Cerebellar nuclear complex (tissue), 1 donor: Measurements from ENCODE around the gene ZNF521.

Experiments used
- DNase-seq, 2 experiments: peaks; one replicate each; lab custom pipeline; 2025; lab: John Stamatoyannopoulos, UW

ZNF521 gene

DNA sequence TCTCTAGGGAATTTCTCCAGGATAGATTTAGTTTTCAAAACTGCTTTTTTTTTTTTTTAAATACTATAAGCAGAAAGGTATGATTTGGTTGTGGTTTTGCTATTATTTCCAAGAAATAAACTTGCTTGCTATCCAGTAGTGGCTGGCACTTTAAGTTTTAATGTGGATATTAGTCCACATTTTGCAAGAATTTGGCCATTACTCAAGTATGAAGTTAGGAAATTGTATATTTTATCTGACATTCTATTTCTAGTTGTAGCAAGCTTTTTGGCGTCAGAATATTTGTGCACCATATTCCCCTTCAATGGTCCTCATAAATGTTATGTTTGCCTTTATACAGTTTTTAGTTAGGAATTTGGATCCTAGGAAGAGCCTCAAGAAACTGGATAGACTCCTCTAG is 226.3 kb downstream of the ZNF521 start:
- DNase-seq, result no peak

DNA sequence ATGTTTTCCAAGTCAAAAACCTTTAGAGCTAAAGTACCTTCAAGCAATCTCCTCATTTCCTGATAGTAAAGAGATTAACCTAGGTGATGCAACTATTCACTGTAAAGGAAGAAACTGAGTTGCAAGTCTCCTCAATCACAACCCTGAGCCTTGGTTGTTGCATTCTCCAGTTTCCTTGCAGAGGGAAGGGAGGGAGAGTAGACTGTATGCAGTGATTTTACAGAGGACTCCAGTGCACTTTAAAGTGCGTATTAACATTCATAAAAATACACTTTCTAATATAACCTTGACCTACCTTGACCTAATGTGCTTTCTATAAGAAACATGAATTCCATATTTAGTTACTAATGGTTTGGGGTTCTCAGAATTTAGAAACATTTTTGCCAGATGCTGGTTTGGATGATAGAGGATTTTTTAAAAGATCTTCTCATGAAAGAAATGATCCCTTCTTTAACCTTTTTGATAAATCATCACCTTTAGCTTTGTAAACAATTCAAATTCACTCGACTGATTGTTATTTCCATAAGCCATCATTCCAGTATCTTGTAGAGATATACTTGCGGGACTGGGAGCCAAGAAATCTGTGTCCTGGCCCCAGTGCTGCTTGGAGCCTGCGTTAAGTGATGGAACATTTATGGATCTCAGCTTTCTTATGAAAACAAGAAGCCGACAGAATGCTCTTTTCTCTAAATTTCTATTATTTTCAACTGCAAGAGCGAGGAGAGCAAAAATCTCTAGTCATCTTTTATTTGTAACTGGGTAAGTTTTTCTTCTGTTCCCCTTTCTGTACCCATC is 228.3 kb downstream of the ZNF521 start:
- no peak for DNase-seq

DNA sequence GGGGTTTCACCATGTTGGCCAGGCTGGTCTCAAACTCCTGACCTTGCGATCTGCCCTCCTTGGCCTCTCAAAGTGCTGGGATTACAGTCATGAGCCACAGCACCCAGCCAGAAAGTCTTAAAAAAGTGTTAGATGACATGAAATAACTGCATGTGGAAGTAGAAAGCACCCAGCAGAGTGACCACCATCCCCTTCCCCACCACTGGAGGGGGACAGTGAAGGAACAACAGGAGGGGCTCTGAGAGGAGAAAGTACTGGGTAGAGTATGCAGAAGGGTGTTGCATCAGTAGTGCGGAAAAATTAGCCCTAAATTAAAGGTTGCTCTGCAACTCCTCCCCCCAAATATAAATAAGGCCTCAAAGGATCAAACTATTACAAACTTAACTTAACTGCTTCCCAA is 230.5 kb downstream of the ZNF521 start:
- DNase-seq, result no peak

DNA sequence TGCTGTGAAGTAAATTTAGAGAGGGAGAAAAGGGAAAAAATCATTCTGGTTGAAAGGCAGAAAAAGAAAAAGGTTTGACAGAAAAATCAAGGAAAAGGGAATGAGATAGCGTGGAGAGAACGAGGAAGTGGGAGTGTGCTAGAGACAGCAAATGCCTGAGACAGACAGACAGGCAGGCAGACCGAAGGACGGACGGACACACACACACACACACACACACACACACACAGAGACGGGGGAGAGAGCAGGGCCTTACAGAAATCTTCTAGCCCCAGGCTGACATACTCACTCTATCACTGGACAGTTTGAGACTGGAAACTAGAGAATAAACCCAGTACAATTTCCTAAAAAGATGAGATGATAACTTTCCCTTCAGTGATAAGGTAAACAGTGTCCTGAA is 238.4 kb downstream of the ZNF521 start:
- DNase-seq, result no peak

DNA sequence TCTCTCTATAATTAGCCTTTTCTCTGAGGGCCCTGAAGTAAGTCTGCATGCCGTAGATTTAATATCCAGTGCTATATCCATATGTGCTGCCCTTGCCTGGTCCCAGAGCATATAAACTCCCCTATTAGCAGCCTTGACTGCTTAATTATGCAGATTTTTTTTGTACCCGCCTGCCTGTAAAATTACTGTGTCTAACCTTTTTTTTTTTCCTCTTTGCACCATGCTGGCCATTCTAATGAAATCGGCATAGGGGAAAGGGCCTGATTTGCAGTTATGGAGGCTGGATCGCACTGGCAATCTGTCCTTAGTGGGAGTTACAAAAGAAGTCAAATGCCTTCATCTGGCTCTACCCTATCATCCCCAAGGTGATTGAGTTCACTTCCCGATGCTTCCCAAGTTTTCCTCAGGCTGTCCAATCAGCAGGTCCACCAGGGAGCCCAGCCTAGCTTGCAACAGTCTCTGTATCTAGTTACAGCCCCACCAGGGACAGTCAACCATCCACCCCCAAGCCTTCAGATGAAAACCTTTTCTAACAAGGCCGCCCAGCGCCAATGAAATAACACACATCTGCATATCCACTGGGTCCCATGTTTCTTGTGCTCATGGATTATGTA is 239.0 kb downstream of the ZNF521 start:
- DNase-seq, result no peak

DNA sequence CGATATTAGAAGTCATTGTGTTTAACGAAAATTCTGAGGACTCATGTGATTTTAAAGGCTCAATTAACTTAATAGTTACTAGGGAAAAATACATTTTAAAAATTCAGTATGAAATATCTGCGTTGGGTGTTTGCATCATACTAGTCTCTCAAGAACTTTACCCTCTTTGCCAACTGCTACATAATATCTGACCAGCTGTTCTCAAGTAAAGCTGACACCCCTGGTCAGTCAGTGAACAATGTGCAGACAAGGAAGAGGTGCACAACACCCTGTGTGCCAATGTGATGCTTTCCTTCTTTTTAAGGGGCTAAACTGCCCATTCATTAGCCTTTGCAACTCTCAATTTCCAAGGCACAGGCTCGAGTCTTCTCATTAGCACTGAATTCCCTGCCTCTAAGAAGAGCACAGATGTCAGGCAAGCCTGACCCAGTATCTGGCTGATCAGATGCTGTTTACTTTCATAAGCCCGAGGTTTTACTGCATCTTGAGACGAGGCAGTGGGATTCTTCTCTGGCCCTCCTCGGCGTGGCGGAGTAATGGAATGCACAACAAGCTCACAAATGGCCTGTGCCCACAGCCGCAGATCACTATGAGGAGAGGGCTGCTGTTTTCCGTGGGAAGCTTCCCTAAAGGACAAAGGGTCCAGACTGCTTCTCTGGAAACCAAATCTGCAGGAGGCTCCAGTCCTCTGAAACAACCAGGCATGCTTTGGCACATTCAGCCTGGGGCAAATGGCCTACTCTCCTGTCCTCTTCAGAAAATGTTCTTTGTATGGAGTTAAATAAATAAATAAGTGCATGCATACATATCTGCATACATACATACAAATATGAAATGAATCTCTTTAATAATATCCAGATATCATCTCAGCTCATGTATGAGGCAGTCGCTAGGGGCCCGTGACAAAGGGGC is 240.3 kb downstream of the ZNF521 start:
- no peak for DNase-seq

DNA sequence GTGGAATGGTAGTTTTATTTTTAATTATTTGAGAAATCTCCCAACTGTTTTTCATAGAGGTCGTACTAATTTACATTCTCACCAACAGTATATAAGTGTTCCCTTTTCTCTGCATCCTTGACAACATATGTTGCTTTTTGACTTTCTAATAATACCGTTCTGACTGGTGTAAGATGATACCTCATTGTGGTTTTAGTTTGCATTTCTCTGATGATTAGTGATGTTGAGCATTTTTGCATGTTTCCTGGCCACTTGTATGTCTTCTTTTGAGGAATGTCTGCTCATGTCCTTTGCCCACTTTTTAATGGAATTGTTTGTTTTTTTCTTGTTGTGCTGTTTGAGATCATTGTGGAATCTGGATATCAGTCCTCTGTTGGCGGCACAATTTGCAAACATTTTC is 242.5 kb downstream of the ZNF521 start:
- no peak for DNase-seq

DNA sequence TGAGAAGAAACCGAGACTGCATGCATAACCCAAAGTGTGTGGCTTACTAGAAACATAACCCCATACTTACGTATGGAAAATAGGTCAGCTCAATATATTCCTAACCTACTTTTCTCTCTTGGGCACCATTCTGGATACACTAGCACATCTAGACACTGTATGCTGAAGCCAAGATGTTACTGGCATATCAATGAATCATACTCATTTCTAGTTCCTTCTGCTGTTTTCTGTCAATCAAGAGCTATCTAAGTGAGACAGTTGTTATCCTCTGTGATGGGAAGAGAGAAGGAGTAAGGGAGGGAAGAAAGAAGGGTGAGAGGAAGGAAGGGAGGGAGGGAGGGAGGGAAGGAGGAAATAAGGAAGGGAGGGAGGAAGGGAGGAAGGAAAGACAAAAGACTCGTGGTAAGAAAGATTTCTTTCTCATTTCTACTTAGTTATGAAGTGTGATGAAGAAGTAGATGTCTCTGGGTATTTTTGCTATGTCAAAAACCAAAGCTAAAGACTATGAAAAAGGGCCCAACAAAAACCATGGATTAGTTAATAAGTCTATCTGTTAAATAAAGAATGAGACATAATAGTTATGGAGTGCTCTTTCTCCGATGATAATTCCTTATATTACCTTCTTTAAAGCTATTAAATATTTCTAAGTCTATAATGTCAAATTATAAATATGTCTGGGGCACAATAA is 248.4 kb downstream of the ZNF521 start:
- DNase-seq, result no peak

DNA sequence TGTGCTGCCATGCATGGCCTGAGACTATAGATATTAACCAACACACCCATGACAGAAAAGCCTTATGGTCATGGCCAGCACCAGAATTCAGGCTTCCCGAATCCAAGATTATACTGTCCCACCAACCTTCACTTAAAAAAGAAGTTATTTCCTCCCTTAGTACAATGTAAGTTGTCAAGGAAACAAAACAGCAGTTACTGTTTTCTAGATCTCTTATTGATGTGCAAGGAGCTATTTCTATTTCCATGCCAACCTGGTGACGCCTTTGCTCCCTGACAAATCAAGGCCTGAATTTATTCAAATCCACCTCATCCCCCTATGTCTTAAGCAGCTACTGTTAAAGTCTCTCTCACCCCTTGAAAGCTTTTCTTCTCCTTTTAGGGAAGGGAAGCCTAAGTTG is 249.3 kb downstream of the ZNF521 start:
- DNase-seq, result no peak

DNA sequence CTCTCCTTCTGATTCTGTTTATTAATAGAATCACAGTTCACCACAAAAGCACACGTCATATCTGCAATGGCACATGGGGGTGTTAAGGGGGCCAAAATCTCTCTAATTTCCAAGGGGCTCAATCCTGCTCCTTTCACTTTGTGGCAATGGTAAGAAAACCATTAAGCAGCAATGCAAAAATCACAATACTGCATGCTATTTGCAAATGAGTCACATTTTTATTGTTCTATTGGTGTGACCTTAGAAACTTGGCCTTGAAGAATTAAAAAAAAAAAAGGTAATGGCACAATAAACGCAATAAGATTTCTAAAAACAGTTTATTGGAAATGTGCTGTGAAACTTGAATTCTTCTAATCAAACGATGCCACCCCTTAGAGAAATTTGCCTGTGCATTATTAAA is 251.5 kb downstream of the ZNF521 start:
- DNase-seq, result no peak

DNA sequence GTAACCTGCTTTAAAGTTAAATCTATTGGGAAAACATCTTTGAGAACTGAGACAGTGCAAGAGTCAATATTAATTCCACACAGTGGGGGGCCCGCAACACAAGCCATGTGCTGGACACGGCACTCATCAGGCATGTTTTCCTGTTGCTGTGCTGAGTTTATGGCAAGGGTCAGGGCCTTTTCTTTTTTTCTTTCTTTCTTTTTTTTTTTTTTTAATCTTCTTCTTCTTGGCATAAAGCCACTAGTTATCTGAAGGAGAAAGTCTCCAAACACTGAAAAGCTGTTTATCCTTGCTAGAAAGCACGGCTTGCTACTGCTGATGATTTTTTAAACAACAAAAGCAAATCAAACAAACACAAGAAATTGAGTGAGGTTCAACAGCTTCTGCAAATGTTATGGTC is 252.1 kb downstream of the ZNF521 start:
- DNase-seq, result no peak

DNA sequence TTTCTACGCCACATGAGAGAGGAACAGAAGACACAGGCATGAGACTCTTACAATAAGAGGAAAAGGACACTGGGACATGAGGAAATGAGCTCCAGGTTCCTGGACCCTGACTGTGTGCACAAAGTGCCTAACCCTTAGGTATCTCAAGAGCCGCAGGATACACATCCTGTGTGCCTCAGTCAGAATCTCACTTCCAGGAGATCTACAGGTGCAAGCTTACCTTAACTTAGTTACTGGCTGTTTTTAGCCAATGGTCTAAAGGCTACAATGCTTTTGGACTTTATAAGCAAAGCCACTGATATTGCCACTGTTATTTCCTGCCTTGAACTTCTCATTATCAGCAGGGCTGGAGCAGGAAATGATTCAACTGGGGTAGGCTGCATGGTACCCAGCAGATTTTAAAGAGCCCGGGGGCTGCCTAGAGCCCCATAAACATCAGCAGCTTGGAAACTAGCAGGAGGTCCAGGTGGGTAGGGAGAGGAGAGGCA is 254.4 kb downstream of the ZNF521 start:
- peak in 1 of 2 experiments; percentile 71 for DNase-seq

DNA sequence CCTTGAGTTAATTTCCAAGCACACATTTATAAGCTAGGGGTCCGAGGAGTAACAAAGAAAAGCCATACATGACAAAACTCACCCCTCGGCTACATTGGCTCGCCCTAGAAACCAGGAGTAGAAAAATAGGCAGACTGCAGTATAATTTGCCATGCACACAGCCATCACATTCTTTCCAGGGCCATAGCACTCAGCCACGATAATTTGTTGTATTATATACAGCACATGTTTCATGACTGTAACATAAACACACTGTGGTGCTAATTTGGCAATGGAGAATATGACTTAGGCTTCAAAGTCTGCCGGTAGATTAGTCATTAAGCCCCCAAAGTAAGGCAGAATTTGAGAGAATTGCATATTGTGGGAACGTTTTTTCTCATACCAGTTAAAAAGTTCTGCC is 254.9 kb downstream of the ZNF521 start:
- DNase-seq, result no peak

DNA sequence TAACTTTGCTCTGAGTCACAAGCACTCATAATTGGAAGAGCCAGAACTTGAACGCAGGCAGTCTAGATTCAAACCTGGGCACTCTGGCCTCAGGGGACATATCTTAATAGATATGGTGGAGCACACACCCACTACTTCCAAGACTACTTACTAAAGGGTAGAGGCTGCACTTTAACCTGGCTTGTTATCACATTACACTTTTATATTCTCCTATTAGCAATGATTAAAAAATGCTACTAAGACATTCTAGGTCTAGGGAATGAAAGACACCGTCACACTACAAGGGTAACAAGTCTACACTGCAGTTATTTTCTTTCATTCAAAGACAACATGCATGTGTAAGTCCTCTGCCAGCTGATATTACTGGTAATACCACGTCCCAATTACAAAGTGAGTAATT is 258.8 kb downstream of the ZNF521 start:
- no peak for DNase-seq

DNA sequence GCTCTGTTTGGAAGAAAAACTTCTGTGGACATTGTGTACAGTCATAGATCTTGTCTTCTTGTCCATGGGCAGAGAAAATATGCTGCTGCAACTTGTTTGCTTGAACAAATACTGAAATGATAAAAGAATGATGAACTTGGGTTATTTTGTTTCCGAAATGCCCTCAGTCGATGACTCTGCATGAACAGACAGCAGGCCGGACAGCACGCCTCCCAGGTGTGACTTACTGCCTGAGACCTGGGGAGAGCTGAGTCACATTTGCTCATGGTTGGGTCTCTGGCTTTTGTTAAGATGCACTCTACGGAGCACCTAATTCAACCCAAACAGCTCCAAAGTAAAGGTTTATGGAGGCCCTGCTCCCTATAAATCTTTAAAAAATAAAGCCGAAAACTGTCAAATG is 262.5 kb downstream of the ZNF521 start:
- no peak for DNase-seq

DNA sequence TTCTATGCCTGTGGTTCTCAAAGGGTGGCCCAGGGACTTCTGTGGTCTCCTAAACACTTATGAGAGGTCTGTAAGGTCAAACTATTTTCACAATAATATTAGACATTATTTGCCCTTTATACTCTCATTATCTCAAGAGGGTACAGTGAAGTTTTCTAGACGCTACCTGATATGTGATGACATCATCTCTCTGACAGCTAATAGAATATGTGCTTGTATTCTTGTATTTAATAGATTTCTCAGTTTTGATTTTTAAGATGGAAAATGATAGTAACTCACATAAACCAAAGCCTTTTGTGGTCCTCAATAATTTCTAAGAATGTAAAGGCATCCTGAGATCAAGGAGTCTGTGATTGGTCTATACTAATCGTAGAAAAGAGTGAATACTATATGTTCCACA is 265.1 kb downstream of the ZNF521 start:
- no peak for DNase-seq

DNA sequence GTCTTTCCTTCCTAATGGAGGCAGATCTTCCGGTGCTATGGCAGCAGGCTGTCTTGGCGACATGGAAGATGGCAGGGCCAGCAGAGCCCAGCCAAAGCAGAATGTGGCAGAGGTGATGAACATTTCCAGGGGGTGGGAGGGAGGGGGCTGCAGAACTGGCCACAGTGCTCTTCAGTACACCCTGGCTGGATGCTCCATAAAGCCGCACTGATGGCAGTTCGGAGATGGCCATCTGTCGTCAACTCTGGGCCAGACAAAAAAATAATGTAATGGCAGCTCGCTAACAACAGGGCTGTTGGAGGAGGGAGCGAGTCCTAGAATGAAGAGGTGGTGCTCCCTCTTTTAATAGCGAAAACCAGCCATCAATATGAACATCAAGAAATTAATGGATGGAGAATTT is 271.0 kb downstream of the ZNF521 start:
- DNase-seq, result peak in 1 of 2 experiments; percentile 61

DNA sequence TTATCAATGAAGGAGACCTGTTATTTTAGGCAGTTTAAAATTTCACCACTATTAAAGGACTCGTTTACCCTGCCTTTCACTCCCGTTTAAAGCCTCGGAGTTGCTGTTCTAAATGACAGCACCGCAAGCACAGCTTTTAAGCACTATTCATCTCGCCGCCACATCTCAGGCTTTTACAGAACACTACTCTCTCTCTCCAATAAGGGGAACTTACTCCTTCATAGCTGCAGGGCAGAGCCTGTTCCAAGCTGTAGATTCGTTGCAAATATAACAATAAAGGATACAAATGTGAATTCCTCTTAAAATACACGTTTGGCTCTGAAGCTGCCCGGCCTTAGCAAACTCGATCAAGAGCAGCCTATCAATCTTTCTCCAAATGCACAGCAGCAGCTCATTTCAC is 271.8 kb downstream of the ZNF521 start:
- no peak for DNase-seq

DNA sequence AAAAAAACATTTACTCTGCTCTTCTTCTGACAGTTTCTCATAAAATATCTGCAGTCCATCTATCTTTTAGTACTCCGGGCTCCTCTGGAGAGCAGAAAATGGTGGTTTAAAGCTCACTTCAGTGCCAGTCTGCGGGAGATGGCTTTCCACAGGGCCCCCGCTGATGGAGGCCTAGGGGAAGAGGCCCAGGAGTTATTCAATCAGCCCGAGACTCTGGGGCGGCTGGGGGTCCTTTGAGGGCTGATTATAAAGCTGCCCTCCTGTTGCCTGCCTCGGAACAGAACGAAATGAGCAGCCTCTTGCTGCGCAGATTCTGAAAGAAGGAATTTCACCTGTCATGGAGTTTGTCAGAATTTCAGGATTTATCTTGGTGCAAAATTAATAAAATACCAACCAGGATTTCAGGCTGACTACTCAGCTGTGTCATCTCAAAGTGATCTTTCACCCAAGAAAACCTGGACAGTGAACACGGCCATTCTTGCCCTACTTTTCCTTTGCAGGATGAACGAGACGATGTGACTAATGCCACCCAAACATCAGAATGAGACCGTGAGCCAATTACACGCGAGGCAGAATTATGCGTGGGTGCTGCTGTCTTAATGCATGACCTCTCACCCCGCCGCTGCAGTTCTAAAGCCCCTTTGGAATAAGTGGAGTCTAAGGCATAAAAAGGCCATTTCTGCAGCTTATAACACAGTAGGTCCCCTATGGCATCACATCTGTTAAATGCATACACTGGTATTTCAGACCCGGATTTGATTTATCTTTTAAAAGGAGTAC is 273.8 kb downstream of the ZNF521 start:
- no peak for DNase-seq

DNA sequence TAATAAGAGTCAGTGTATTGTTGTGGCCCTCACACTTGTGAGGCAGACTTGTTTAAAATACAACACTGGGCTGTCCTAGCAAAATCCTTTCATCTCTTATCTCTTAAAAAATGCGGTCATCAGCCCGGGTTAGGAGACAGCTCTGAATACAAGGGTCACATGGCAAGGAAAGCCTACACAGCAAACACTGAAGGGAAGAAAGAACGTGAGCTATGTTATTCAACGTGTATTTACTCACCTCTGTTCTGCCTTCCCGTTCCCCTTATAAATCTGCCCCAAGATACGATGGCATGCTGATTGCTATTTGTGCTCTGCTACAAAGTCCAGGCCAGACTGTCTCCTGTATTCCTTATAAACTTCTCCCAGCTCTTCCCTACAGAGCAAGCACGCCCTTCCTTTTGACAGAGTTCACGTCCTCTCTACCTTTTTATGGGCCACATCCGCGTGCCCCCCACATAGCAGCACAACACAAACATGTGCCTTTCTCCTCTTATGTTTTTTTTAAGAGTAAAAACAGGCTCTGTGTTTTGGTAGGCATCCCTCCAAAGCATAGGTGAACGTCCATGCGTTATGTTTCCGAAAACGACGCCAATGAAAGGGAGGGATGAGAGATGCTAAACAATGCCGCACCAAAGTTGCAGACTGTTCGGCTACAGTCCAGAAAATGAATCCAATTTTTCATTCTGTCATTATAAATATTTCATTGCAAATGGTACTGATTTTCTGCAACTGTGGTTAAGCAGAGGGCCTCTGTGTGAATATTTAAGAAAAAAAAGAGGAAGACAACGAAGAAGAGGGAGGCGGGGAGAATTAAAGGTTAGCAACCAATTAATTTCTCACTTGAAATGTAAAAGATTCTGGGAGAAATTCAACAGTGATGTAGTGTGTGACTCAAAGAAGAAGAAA is 274.7 kb downstream of the ZNF521 start:
- no peak for DNase-seq
